Kidney (tissue), 14 donors: Measurements from ENCODE around the gene MARCHF9. TPM values are rescaled to one million over a fixed set of nuclear protein-coding genes. Genes with fewer than 3 reads are reported as not detected.
"Not testable (repeated sequence)": the region's sequence is repeated elsewhere in the genome, so short reads cannot be mapped to it uniquely, and the experiment has no call there.

Source experiments
- DNase-seq, 5 donors: peaks; one replicate each; pipeline ENCODE4 v3.0.0-alpha.2; 2013 to 2020
- FAIRE-seq: peaks from 2 replicates; lab custom pipeline; 2012; peaks lifted over from hg19 to GRCh38; lab: Jason Lieb, UNC
- H3K27ac ChIP-seq, 2 donors: one replicate each; pipeline ENCODE4 v1.7.0; 2013; ENCODE audit warnings: low read depth in 2 of 2, low read length in 2 of 2, inconsistent platforms in 1 of 2
- H3K27me3 ChIP-seq: one replicate; pipeline ENCODE4 v1.7.1; 2013; ENCODE audit warnings: low read length, inconsistent platforms; ENCODE audit not compliant: control insufficient read depth, insufficient read depth
- H3K36me3 ChIP-seq, 3 donors: one replicate each; pipeline versions ENCODE4 v1.7.0 to v1.7.1; 2013; ENCODE audit warnings: low read length in 3 of 3, control low read depth in 1 of 3, inconsistent platforms in 1 of 3; ENCODE audit not compliant: insufficient read depth in 3 of 3, control insufficient read depth in 2 of 3
- H3K4me1 ChIP-seq, 3 donors: one replicate each; pipeline versions ENCODE4 v1.7.0 to v1.7.1; 2013; ENCODE audit warnings: low read length in 3 of 3, inconsistent platforms in 1 of 3, low read depth in 1 of 3; ENCODE audit not compliant: control insufficient read depth in 2 of 3, insufficient read depth in 2 of 3
- H3K4me3 ChIP-seq, 3 donors: one replicate each; pipeline versions ENCODE4 v1.7.0 to v1.8.1; 2013; ENCODE audit warnings: low read length in 3 of 3, control low read depth in 1 of 3, inconsistent platforms in 1 of 3
- H3K9ac ChIP-seq, 3 donors: one replicate each; pipeline versions ENCODE4 v1.7.0 to v1.7.1; 2013; ENCODE audit warnings: low read length in 3 of 3, control low read depth in 1 of 3, inconsistent platforms in 1 of 3
- H3K9me3 ChIP-seq, 3 donors: one replicate each; pipeline versions ENCODE4 v1.7.0 to v1.7.1; 2013; ENCODE audit warnings: low read length in 3 of 3, control low read depth in 1 of 3, inconsistent platforms in 1 of 3; ENCODE audit not compliant: control insufficient read depth in 2 of 3, insufficient read depth in 1 of 3
- intact Hi-C: fragments of 100-400 bp; cut with DNase I; formaldehyde crosslinking; loops from one replicate; pipeline ENCODE4 v1.11.1; 2022
- polyA plus RNA-seq: library from polyadenylated mRNA; stranded (reverse); fragments of 350-450 nt; fragmentation: Illumina TruSeq; extraction: RNeasy Lipid Tissue Mini Kit (QIAGEN cat#74804); gene quantifications from one replicate; pipeline ENCODE4 v1.2.3, GENCODE V29; 2014; ENCODE audit warnings: low read depth, low replicate concordance; ENCODE audit not compliant: insufficient read depth
- total RNA-seq: library from RNA; stranded (reverse); fragmentation: NEBNext Ultra II Directional; extraction: Animal tissue kit (Norgen Biotek cat#: 25700); gene quantifications from one replicate; pipeline ENCODE4 v1.2.1, GENCODE V29; 2021
- TF ChIP-seq, protein P1 (sequence below): IDR thresholded peaks from 3 replicates; pipeline ENCODE4 v1.5.1; 2012; ENCODE audit warnings: mild to moderate bottlenecking, moderate library complexity, borderline replicate concordance; ENCODE audit not compliant: insufficient read depth; ENCODE audit errors: extremely low read depth
- donor health status: control.
- donor health status: control.
- donor health status: control.
- donor health status: control.
- donor health status: control.
- donor health status: DM: yes; HTN: yes; CAD: no.
- donor health status: Normal renal cell carcinoma (clear cell type).

The MARCHF9 gene
- total and polyA plus RNA-seq, 2 donors from 2014 or later = 22.9 to 38.4 TPM

DNA sequence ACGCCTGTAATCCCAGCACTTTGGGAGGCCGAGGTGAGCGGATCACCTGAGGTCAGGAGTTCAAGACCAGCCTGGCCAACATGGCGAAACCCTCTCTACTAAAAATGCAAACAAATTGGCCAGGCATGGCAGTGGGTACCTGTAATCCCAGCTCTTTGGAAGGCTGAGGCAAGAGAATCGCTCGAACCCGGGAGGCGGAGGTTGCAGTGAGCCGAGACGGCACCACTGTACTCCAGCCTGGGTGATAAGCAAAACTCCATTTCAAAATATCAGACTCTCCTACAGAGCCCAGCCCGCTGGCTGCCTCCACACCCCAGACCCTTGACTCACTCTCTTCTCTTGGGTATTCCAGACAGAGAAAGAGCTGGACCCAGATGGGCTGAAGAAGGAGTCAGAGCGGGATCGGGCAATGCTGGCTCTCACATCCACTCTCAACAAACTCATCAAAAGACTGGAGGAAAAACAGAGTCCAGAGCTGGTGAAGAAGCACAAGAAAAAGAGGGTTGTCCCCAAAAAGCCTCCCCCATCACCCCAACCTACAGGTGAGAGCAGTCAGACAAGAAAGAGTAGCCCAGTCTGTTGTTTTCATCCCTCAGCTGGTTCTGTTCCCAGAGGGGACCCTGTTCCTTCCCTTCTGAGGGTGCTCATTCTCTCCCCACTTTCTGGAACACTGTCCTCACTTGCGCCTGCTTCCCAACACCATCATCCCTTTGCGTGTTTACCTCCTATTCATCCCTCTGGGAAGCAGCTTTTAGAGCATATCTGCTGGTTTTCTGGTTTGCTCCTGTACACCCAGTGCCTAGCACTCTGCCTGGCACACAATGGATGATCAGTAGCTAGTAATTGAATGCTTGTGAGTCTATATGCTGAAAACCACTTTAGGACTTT lies 36.0 kb upstream of the MARCHF9 start:
- TF ChIP-seq, protein P1, sequence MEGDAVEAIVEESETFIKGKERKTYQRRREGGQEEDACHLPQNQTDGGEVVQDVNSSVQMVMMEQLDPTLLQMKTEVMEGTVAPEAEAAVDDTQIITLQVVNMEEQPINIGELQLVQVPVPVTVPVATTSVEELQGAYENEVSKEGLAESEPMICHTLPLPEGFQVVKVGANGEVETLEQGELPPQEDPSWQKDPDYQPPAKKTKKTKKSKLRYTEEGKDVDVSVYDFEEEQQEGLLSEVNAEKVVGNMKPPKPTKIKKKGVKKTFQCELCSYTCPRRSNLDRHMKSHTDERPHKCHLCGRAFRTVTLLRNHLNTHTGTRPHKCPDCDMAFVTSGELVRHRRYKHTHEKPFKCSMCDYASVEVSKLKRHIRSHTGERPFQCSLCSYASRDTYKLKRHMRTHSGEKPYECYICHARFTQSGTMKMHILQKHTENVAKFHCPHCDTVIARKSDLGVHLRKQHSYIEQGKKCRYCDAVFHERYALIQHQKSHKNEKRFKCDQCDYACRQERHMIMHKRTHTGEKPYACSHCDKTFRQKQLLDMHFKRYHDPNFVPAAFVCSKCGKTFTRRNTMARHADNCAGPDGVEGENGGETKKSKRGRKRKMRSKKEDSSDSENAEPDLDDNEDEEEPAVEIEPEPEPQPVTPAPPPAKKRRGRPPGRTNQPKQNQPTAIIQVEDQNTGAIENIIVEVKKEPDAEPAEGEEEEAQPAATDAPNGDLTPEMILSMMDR = no peak
- H3K36me3 ChIP-seq = peaks cover 2 to 47% (median 28%) of the 10 kb centered on the region in 3 donors
- H3K27me3 ChIP-seq = no peaks in the 10 kb centered on the region

DNA sequence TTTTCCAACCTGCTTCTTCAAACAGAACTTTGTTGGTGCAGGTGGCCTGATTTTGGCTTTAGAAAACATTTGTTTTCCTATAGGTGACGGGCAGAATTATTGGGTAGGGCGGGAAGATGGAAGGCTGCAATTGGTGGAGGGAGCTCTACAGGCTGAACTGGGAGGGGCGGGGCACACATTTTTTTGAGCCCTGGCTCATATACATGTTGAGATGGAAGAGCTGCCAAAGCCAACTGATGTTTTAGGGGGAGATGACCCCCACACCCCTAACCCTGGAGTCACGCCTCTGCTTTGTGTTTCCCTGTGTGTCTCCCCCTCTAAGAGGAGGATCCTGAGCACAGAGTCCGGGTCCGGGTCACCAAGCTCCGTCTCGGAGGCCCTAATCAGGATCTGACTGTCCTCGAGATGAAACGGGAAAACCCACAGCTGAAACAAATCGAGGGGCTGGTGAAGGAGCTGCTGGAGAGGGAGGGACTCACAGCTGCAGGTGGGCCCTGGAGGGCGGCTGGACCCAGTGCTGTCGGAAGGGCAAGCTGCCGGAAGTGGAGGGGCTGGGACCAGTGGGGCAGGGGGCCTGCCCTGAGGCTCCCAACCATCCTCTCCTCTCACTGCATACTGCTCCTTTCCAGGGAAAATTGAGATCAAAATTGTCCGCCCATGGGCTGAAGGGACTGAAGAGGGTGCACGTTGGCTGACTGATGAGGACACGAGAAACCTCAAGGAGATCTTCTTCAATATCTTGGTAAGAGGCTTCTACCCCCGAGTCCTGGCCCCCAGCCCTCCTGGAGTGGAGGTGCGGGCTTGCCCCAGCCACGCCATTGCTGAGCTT lies 34.9 kb upstream of the MARCHF9 start:
- no peak for FAIRE-seq
- peaks cover 2 to 47% (median 28%) of the 10 kb centered on the region in 3 donors for H3K36me3 ChIP-seq

More for the DNA sequence above, 36.0 kb upstream of the MARCHF9 start:
- H3K27ac ChIP-seq = no peak overlapping the region
- intact Hi-C loops = no loop called here
- no peak overlapping the region for H3K9ac ChIP-seq
- FAIRE-seq (no peak), DNase-seq (no peak)
- no peaks in the 10 kb centered on the region for H3K9me3 ChIP-seq
- no peak overlapping the region for H3K4me3 ChIP-seq
- no peaks in the 10 kb centered on the region for H3K4me1 ChIP-seq

DNA sequence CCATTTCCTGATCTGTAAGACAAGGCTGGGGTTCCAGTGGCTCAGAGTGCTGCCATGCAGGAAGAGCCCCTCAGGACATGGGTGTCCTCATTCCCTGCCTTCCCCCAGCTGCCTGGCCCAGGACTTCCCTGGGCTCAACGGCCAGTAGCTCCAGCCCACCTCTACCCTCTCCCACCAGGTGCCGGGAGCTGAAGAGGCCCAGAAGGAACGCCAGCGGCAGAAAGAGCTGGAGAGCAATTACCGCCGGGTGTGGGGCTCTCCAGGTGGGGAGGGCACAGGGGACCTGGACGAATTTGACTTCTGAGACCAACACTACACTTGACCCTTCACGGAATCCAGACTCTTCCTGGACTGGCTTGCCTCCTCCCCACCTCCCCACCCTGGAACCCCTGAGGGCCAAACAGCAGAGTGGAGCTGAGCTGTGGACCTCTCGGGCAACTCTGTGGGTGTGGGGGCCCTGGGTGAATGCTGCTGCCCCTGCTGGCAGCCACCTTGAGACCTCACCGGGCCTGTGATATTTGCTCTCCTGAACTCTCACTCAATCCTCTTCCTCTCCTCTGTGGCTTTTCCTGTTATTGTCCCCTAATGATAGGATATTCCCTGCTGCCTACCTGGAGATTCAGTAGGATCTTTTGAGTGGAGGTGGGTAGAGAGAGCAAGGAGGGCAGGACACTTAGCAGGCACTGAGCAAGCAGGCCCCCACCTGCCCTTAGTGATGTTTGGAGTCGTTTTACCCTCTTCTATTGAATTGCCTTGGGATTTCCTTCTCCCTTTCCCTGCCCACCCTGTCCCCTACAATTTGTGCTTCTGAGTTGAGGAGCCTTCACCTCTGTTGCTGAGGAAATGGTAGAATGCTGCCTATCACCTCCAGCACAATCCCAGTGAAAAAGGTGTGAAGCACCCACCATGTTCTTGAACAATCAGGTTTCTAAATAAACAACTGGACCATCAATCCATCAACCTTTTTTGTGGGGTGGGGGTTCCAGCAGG lies 34.0 kb upstream of the MARCHF9 start:
- no peak overlapping the region for H3K4me3 ChIP-seq
- TF ChIP-seq, protein P1 = no peak
- intact Hi-C loops = no loop called here
- FAIRE-seq = no peak
- no peak overlapping the region for H3K27ac ChIP-seq
- H3K36me3 ChIP-seq = peaks cover 0 to 40% (median 26%) of the 10 kb centered on the region in 3 donors
- H3K27me3 ChIP-seq = no peaks in the 10 kb centered on the region
- no peak overlapping the region for H3K9ac ChIP-seq
- H3K9me3 ChIP-seq = no peaks in the 10 kb centered on the region
- peaks cover 0 to 2% (median 0%) of the 10 kb centered on the region in 3 donors for H3K4me1 ChIP-seq
- no peak for DNase-seq

More for the DNA sequence above, 34.9 kb upstream of the MARCHF9 start:
- H3K27me3 ChIP-seq = no peaks in the 10 kb centered on the region
- no peak for DNase-seq
- no peaks in the 10 kb centered on the region for H3K4me1 ChIP-seq
- TF ChIP-seq, protein P1 = no peak
- H3K9me3 ChIP-seq = no peaks in the 10 kb centered on the region
- H3K4me3 ChIP-seq = no peak overlapping the region
- H3K27ac ChIP-seq = no peak overlapping the region
- intact Hi-C loops = no loop called here
- no peak overlapping the region for H3K9ac ChIP-seq

DNA sequence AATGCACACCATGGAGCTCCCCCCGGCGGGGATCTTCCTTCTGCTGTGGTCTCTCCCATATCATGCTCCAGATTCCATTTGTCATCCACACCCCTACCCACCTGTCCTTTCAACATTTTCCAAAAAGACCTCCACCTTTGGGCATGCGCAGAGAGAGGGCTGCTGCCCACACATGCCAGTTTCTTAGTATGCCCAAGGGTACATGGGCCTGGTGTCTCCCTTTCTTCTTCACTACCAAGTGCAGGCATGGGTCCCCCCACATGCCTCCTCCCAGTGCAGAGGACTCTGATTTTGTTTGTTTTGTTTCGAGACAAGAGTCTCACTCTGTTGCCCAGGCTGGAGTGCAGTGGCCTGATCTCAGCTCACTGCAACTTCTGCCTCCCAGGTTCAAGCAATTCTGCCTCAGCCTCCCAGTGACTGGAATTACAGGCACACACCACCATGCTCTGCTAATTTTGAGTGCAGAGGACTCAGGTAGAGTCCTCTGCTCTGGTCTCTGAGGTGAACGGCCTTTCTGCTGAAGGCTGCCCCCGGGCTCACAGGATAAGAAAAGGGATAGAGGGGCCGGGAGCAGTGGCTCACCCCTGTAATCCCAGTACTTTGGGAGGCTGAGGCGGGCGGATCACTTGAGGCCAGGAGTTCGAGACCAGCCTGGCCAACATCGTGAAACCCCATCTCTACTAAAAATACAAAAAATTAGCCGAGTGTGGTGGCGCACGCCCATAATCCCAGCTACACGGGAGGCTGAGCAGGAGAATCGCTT lies 32.9 kb upstream of the MARCHF9 start:
- H3K4me1 ChIP-seq, H3K4me3 ChIP-seq, DNase-seq, H3K9me3 ChIP-seq, H3K27ac ChIP-seq, H3K27me3 ChIP-seq, FAIRE-seq, intact Hi-C loops, H3K9ac ChIP-seq: not testable (repeated sequence)
- peaks cover 0 to 29% (median 22%) of the 10 kb centered on the region in 3 donors for H3K36me3 ChIP-seq
